Adipocyte (in vitro differentiated cells): ENCODE measurements around the gene NID1.
A peak's percentile ranks its signal among the peaks of the same experiment; 100 is the strongest.

Experiments used
- DNase-seq: peaks from one replicate; pipeline ENCODE4 v3.0.0-alpha.2; 2015; ENCODE audit warnings: low read depth
- H3K27me3 ChIP-seq: replicated peaks from 2 replicates; pipeline ENCODE4 v1.7.0; 2013; ENCODE audit warnings: mild to moderate bottlenecking, low read length, moderate library complexity; ENCODE audit not compliant: control insufficient read depth, insufficient read depth
- H3K36me3 ChIP-seq: 2 replicates; pipeline ENCODE4 v1.7.0; 2013; ENCODE audit warnings: low read length, mild to moderate bottlenecking, moderate library complexity; ENCODE audit not compliant: control insufficient read depth, insufficient read depth, severe bottlenecking
- H3K4me1 ChIP-seq: 2 replicates; pipeline ENCODE4 v1.7.0; 2013; ENCODE audit warnings: mild to moderate bottlenecking, low read length, moderate library complexity; ENCODE audit not compliant: control insufficient read depth, insufficient read depth
- H3K4me3 ChIP-seq: 2 replicates; pipeline ENCODE4 v1.7.0; 2013; ENCODE audit warnings: mild to moderate bottlenecking, low read length, moderate library complexity
- H3K9ac ChIP-seq: 2 replicates; pipeline ENCODE4 v1.7.0; 2013; ENCODE audit warnings: mild to moderate bottlenecking, low read length, moderate library complexity
- H3K9me3 ChIP-seq: 2 replicates; pipeline ENCODE4 v1.7.0; 2013; ENCODE audit warnings: mild to moderate bottlenecking, low read length, moderate library complexity; ENCODE audit not compliant: control insufficient read depth

The NID1 gene

DNA sequence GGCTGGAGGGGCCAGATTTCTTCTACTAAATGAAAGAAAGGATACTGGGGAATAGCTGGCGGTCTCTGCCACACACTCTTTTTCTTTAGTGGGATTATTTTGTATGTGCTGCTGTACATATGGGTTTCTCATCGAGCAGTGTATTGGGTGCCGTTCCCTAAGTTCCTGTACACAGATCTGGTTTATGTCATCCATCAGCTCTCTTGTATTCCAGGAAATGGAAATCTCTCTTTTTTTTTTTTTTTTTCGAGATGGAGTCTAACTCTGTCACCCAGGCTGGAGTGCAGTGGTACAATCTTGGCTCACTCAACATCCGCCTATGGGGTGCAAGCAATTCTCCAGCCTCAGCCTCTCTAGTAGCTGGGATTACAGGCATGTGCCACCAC is 27.0 kb upstream of the NID1 start:
- DNase-seq = no peak
- Histone ChIP-seq H3K4me3 (no peak overlapping the region), H3K9me3 (peaks cover under 1% of the 10 kb centered on the region), H3K9ac (no peak overlapping the region), H3K36me3 (no peaks in the 10 kb centered on the region), H3K27me3 (no peaks in the 10 kb centered on the region), H3K4me1 (no peaks in the 10 kb centered on the region)

DNA sequence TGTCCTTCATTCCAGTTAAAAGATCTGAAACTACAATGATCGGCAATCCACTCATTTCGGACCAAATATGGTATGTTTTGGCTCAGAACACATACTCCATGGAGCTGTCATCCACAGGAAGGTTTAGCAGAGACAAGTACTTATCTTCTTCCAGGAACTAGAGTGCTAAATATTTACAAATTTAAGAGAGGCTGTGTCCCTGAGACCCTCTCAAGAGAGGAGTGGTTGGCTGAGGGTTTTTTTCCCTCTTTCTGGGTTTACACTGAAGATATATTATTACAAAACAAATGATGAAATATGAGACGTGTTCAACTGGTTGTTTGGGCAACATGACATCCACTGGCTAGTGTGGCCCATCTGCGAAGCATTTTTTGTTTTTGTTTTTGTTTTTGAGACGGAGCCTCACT is 25.9 kb upstream of the NID1 start:
- H3K9ac ChIP-seq = no peak overlapping the region
- no peaks in the 10 kb centered on the region for H3K9me3 ChIP-seq
- no peak overlapping the region for H3K4me3 ChIP-seq
- peak; percentile 50 for DNase-seq
- H3K27me3 ChIP-seq = no peaks in the 10 kb centered on the region
- no peaks in the 10 kb centered on the region for H3K36me3 ChIP-seq
- H3K4me1 ChIP-seq = no peaks in the 10 kb centered on the region

DNA sequence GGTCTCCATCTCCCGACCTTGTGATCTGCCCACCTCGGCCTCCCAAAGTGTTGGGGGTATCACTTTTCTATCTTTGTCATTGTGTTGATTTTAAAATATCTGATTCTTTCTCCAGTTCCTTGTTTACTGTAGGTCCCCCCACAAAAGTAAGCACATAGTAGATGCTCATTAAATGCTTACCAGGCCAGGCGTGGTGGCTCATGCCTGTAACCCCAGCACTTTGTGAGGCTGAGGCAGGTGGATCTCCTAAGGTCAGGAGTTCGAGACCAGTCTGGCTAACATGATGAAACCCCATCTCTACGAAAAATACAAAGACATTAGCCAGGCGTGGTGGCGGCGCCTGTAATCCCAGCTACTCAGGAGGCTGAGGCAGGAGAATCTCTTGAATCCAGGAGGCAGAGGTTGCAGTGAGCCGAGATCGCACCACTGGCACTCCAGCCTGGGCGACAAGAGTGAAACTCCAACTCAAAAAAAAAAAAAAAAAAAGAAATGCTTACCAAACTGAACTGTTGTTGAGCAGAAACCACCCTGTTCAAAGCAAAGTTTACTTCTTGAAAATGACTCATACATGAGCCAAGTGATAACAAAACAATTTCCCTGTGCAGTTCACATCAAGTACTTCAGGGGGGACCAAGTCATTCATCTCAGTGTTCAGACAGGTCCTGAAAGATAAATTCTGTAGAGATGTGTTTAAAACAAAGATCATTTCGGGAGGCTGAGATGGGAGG is 24.3 kb upstream of the NID1 start:
- H3K9me3 ChIP-seq = no peaks in the 10 kb centered on the region
- no peak overlapping the region for H3K4me3 ChIP-seq
- H3K9ac ChIP-seq = no peak overlapping the region
- no peaks in the 10 kb centered on the region for H3K27me3 ChIP-seq
- no peaks in the 10 kb centered on the region for H3K4me1 ChIP-seq
- H3K36me3 ChIP-seq = no peaks in the 10 kb centered on the region
- peak; percentile 19 for DNase-seq

DNA sequence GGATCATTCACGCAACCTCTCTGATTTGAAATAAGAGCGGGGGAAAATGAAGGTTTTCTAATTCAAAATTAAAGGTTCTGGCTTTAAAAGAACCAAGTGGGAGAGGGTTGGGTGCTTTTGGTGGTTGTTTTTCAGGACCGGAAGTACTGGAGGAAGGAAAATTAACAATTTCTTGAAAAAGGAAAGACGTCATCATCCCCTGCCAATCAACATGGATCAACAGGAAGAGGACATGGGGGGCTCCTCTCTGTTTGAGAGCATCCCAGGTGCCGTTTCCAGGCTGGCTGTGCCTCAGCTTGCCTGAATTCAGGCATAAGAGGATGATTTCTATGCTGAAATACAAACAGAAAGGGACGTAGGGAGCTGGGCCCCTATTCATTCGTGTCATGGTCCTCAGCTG is 21.6 kb upstream of the NID1 start:
- H3K27me3 ChIP-seq = no peaks in the 10 kb centered on the region
- DNase-seq = no peak
- no peak overlapping the region for H3K4me3 ChIP-seq
- no peak overlapping the region for H3K9ac ChIP-seq
- no peaks in the 10 kb centered on the region for H3K4me1 ChIP-seq
- H3K36me3 ChIP-seq = no peaks in the 10 kb centered on the region
- no peaks in the 10 kb centered on the region for H3K9me3 ChIP-seq

DNA sequence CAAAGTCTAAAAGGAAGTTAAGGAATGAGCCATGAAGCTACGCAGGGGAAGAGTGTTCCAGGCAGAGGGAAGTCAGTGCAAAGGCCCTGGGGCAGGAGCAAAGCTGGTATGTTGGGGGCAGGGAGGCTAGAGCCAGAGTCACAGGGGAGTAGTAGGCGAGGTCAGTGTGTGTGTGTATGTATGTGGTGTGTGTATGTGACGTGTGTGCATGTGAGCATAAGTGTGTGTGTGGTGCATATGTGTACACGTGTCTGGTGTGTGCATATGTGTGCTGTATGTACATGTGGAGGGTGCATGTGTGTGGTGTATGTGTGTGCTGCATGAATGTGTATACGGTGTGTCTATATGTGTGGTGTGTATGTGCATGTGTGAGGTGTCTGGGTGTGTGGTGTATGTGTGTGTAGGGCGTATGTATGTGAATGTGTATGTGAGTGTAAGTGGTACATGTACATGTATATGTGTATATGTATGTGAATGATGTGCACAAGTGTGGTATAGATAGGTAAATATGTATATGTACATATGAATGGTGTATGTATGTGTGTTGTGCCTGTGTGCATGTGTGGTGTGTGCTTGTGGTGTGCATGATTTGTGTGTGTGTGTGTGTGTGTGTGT is 20.8 kb upstream of the NID1 start:
- no peaks in the 10 kb centered on the region for H3K9me3 ChIP-seq
- H3K27me3 ChIP-seq = no peaks in the 10 kb centered on the region
- H3K4me3 ChIP-seq = no peak overlapping the region
- H3K9ac ChIP-seq = no peak overlapping the region
- no peaks in the 10 kb centered on the region for H3K36me3 ChIP-seq
- no peaks in the 10 kb centered on the region for H3K4me1 ChIP-seq
- no peak for DNase-seq

DNA sequence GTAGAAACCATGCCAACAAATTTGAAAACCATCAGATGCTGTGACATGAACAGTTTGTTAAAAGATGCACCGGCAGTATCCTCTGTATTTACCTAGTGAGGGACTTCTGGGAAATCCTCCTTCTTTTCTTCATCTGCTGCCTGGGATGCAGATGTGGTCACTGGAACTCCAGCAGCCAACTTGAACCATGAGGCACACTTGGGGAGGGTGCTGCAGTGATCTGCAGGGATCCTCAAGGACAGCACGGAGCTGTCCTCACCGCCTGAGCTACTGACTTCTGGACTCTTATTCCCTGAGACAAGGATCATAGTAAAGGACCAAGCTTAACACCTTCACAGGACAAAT is 19.5 kb upstream of the NID1 start:
- H3K4me3 ChIP-seq = no peak overlapping the region
- no peak for DNase-seq
- H3K27me3 ChIP-seq = no peaks in the 10 kb centered on the region
- H3K4me1 ChIP-seq = no peaks in the 10 kb centered on the region
- H3K36me3 ChIP-seq = no peaks in the 10 kb centered on the region
- H3K9me3 ChIP-seq = no peaks in the 10 kb centered on the region
- H3K9ac ChIP-seq = no peak overlapping the region

DNA sequence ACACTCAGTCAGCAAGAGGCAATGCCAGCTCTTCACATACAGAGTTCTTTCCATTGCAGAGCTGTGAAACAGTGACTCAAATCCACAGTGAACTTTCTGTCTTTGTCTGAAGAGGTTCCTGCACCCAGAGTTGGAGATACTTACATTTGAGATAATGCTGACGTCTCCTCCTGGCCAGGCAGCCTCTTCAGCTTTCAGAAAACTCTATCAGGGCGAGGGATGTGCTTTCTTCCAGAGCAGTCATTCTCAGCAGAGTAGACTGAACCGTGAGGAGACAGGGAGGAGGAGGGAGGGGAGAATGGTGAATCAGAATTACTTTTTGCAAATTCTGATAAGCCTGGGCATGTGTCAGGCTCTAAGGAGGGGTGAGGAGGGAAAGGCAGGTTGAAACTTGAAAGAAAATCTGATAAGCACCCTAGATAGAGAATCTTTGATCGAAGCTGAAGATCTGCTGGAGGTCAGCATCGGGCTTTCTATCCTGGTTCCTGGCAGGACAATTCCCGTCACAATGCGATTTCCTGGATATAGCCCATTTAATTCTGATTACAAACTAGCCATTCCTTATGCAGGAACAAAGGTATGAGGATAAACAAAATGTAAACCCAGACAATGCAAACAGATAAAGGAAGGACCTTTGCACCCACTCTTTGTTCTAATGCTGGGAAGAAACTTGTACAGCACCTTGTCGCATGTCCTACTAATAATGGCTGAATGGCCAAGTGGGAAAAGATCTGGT is 18.9 kb upstream of the NID1 start:
- Histone ChIP-seq H3K4me1 (no peaks in the 10 kb centered on the region), H3K36me3 (no peaks in the 10 kb centered on the region), H3K9ac (no peak overlapping the region), H3K4me3 (peak overlapping the region; percentile 35), H3K9me3 (no peaks in the 10 kb centered on the region), H3K27me3 (no peaks in the 10 kb centered on the region)
- peak; percentile 22 for DNase-seq

DNA sequence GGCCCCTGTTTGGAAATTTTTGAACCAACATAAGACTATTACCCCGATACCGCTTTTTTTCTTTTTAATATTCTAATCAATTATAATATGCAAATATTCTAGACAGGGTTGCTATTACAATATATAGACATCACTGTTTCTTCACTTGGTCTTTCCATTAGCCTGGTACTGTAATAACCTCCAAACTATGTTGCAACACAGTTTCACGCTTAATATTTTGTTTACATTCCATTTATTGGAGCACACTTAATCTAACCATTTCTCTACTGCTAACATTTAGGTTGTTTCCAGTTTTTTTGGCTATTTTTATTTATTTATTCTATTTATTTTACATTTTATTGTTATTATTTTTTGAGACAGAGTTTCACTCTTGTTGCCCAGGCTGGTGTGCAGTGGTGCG is 17.6 kb upstream of the NID1 start:
- no peak overlapping the region for H3K4me3 ChIP-seq
- no peaks in the 10 kb centered on the region for H3K36me3 ChIP-seq
- H3K9ac ChIP-seq = no peak overlapping the region
- no peaks in the 10 kb centered on the region for H3K4me1 ChIP-seq
- H3K27me3 ChIP-seq = no peaks in the 10 kb centered on the region
- DNase-seq = no peak
- H3K9me3 ChIP-seq = no peaks in the 10 kb centered on the region

DNA sequence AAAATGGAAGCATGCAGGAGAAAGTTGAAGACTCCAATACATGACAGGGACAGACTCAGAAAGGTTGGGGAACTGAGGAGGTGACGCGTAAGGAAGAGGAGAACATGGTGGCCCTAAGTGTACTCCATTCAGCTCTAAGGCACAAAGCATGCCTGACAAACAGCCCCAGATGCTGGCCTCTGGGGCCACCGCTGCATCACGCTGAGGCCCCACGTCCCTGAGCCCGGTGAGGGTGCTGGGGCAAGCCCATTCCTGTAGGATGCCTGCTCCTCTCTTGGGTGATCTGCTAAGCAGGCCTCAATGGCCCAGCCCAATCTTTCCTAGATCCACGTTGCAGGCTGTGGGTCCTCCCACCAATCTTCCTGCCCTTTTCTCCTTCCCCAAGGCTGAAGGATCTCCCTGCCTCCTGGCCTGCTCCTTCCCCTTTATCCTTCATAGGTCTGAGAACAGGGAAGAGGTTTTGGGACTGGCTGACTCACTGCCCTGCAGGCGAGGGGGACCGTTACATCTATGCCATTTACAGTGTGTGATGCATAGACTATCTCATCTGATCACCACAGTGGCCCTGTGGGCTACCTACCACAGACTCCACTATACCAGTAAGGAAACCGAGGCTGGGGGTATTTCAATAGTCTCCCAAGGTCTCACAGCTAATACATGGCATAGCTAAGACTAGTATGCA is 16.8 kb upstream of the NID1 start:
- no peak for DNase-seq
- Histone ChIP-seq H3K27me3 (no peaks in the 10 kb centered on the region), H3K4me3 (no peak overlapping the region), H3K4me1 (no peaks in the 10 kb centered on the region), H3K9me3 (no peaks in the 10 kb centered on the region), H3K9ac (no peak overlapping the region), H3K36me3 (no peaks in the 10 kb centered on the region)

DNA sequence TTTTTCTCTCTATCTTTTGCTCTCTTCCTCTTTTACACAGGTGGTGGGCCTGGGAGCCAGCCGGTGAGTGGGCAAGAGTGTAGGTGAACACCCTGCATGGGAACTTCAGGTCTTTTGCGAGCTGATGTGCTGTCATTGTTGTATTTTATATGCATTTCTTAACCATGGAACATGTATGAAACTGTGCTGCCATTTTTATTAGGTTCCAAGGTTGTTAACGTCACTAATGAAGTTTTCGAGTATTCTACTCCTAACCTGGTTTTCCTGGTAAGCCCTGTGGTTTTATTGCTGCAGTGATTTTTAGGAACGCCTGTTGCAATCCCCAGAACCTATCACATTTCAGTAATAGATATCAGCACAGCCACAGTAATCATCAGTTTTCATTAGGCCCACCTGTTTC is 14.8 kb upstream of the NID1 start:
- H3K36me3 ChIP-seq = no peaks in the 10 kb centered on the region
- no peaks in the 10 kb centered on the region for H3K9me3 ChIP-seq
- H3K4me3 ChIP-seq = no peak overlapping the region
- no peaks in the 10 kb centered on the region for H3K4me1 ChIP-seq
- no peaks in the 10 kb centered on the region for H3K27me3 ChIP-seq
- H3K9ac ChIP-seq = no peak overlapping the region
- no peak for DNase-seq

DNA sequence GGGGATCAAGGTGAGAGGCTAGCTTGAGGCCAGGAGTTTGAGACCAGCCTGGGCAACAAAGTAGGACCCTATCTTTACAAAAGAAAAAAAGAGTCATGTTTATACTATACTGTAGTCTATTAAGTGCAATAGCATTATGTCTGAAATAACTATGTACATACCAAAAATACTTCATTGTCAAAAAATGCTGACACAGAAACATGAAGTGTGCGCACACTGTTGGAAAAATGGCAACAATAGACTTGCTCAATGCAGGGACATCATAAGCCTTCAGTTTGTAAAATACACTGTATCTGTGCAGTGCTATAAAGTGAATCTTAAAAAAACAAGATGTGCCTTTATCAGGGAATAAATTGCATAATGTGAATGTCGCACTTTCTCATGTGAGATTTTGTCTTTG is 14.1 kb upstream of the NID1 start:
- no peaks in the 10 kb centered on the region for H3K36me3 ChIP-seq
- H3K9ac ChIP-seq = no peak overlapping the region
- no peak overlapping the region for H3K4me3 ChIP-seq
- DNase-seq = no peak
- H3K9me3 ChIP-seq = no peaks in the 10 kb centered on the region
- H3K4me1 ChIP-seq = no peaks in the 10 kb centered on the region
- no peaks in the 10 kb centered on the region for H3K27me3 ChIP-seq
